ENCODE results near the gene CRKL.

Gene CRKL

DNA sequence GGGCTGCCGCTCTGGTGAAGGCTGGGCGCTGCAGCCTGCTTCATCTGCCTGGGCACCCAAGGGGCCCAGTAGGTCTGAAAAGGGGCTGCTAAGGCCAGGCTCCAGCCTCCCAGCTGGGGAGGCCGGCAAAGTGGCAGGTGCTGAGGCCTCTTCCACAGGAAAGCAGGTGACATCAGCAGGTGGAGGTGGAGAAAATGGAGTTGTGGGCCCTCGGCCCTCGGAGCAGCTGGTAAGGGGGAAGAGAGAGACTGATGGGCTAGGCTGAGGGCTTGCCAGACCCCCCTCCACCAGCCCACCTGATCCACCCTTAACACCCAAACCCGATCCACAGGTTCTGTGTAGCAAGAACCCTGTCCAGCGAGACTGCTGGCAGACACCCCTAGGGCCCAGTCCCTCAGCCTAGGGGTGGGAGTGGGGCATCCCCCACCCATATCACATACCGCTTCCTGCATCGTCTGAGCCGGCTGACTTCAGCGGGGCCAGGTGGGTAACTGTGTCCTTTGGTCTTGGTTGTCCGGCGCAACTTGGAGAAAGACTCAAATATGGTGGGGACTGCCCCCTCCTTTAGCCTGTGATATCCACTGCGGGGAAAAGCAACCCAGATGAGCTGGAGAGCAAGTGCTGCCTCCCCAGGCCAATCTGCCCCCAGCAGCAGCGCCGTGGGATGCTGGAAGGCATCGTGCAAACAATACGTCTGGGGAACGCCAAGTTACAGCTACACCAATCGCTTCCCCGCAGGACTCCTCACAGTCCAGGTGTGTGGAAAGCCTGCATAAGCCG is 83.2 kb downstream of the CRKL start:
- DNase-seq (ENCODE audit: low spot score), result no peak
- TF ChIP-seq, protein P1, sequence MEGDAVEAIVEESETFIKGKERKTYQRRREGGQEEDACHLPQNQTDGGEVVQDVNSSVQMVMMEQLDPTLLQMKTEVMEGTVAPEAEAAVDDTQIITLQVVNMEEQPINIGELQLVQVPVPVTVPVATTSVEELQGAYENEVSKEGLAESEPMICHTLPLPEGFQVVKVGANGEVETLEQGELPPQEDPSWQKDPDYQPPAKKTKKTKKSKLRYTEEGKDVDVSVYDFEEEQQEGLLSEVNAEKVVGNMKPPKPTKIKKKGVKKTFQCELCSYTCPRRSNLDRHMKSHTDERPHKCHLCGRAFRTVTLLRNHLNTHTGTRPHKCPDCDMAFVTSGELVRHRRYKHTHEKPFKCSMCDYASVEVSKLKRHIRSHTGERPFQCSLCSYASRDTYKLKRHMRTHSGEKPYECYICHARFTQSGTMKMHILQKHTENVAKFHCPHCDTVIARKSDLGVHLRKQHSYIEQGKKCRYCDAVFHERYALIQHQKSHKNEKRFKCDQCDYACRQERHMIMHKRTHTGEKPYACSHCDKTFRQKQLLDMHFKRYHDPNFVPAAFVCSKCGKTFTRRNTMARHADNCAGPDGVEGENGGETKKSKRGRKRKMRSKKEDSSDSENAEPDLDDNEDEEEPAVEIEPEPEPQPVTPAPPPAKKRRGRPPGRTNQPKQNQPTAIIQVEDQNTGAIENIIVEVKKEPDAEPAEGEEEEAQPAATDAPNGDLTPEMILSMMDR (IDR thresholded peaks at IDR 0.05; ENCODE audit: extremely low read depth, missing control alignments), result no peak

- DNase-seq (ENCODE audit: low spot score), result no peak
- TF ChIP-seq, protein P1 (IDR thresholded peaks at IDR 0.05; ENCODE audit: extremely low read depth, missing control alignments), result no peak
Measured at GRCh38 chr22:21000987-21001600, 83.9 kb downstream of the CRKL start.

- TF ChIP-seq, protein P1 (IDR thresholded peaks at IDR 0.05; ENCODE audit: extremely low read depth, missing control alignments), result no peak
- DNase-seq (ENCODE audit: low spot score), result peak; percentile 95
Measured at GRCh38 chr22:21001601-21002325, 84.6 kb downstream of the CRKL start, which contains the start of gene THAP7. Gene THAP7, minus strand, starts transcription at chr22:21002118. Its CDS starts 207 bp downstream, at chr22:21001911.

Measured in GM20000 (cell line).